Mucosa of descending colon (tissue), 3 donors: ENCODE data around the gene SH3BP5. TPM values are rescaled to one million over a fixed set of nuclear protein-coding genes. Genes with fewer than 3 reads are reported as not detected.

ENCODE experiments used
- ATAC-seq: fragments of 200-7000 bp; cut with Tn5 transposase; one replicate; pipeline ENCODE4 v1.9.1; 2020; ENCODE audit warnings: mild to moderate bottlenecking, moderate library complexity
- DNase-seq, 3 donors: peaks; one replicate each; pipeline ENCODE4 v3.0.0-alpha.2; 2020
- H3K36me3 ChIP-seq: fragments of 200-600 bp; one replicate; pipeline ENCODE4 v1.8.0; 2021; ENCODE audit warnings: low read depth, mild to moderate bottlenecking
- H3K4me1 ChIP-seq: fragments of 200-600 bp; one replicate; pipeline ENCODE4 v1.8.0; 2021; ENCODE audit warnings: low read depth, mild to moderate bottlenecking
- H3K4me3 ChIP-seq: fragments of 200-600 bp; one replicate; pipeline ENCODE4 v1.8.0; 2021; ENCODE audit warnings: mild to moderate bottlenecking
- H3K9me3 ChIP-seq: fragments of 200-600 bp; one replicate; pipeline ENCODE4 v1.8.0; 2021; ENCODE audit warnings: mild to moderate bottlenecking
- CTCF ChIP-seq: fragments of 200-600 bp; IDR thresholded peaks from one replicate; pipeline ENCODE4 v1.8.0; 2022; ENCODE audit warnings: antibody characterized with exemption, mild to moderate bottlenecking
- intact Hi-C, 2 donors: fragments of 100-400 bp; cut with DNase I in 1 of 2; cut with micrococcal nuclease in 1 of 2; formaldehyde crosslinking; loops; one replicate each; pipeline versions ENCODE4 v1.11.0 to v1.11.1; 2022; cut with DNase I, micrococcal nuclease
- total RNA-seq, 3 donors: library from RNA; stranded (reverse); fragmentation: NEBNext Ultra II Directional in 2 of 3; extraction: Animal tissue kit (Norgen Biotek cat#: 25700) in 2 of 3; gene quantifications; one replicate each; pipeline versions ENCODE4 v1.2.1 to v1.2.4, GENCODE V29; 2021 to 2023
- donor health status: DM: no; HTN: no; CAD: no; lungs with moderate emphysema.
- donor health status: DM: no; HTN: no; CAD: no.
- donor health status: DM: no; HTN: yes; CAD: no.

The SH3BP5 gene
- total RNA-seq, 3 donors from 2014 or later: 5.9 to 20.8 (median 10.9) TPM

DNA sequence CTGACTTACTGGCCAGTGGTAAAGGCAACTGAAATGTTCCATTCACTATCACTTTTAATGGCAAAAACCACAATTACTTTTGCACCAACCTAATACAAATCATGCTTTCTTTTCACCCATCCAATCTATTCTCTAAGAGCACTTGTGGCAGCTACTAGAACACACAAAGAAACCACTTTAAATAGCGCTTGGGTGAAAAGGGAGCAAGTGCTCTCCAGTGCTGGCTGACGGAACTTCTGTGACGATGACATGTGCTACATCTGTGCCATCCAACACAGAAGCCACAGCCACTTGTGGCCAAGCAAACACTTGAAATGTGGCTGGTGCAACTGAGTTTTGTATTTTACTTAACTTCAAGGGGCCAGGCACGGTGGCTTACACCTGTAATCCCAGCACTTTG lies 18.9 kb downstream of the SH3BP5 start:
- ATAC-seq (no peak), DNase-seq (no peak)
- no peak for TF ChIP-seq CTCF

DNA sequence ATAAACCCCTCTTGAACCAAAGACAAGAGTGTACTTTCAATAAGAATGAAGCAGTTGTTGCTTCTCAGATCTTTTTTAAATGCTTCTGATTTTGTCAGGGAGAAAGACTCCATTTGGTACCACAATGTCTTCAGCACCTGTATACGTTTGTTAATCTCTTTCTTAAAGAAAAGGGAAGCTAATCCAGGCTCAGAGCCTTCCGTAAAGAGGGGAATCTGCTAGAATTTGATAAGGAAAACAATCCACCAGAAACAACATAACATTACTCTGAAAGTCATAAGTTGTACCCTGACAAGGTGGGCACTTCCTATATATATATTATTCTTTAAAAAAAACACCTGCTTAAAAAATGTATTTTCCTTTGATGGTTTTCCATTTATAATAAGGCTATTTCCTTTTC lies 19.8 kb downstream of the SH3BP5 start:
- Histone ChIP-seq H3K36me3 (no peaks in the 10 kb centered on the region), H3K9me3 (no peaks in the 10 kb centered on the region), H3K4me1 (no peaks in the 10 kb centered on the region), H3K4me3 (no peak overlapping the region)
- no peak for DNase-seq
- no peak for ATAC-seq
- intact Hi-C loops: no loop called here
- no peak for TF ChIP-seq CTCF

More for the DNA sequence above, 18.9 kb downstream of the SH3BP5 start:
- Histone ChIP-seq H3K9me3 (no peaks in the 10 kb centered on the region), H3K36me3 (no peaks in the 10 kb centered on the region), H3K4me1 (no peaks in the 10 kb centered on the region), H3K4me3 (no peak overlapping the region)
- intact Hi-C loops: no loop called here

GRCh38 chr3:15310491-15311370 lies 21.7 kb downstream of the SH3BP5 start:
- DNase-seq (peak in 1 of 3 donors; percentile 42), ATAC-seq (peak; percentile 71)
- intact Hi-C loops: no loop called here
- H3K9me3 ChIP-seq: no peaks in the 10 kb centered on the region
- no peaks in the 10 kb centered on the region for H3K4me1 ChIP-seq
- no peak overlapping the region for H3K4me3 ChIP-seq
- no peak for TF ChIP-seq CTCF
- H3K36me3 ChIP-seq: no peaks in the 10 kb centered on the region

GRCh38 chr3:15309662-15310335 lies 22.6 kb downstream of the SH3BP5 start:
- Histone ChIP-seq H3K36me3 (no peaks in the 10 kb centered on the region), H3K4me3 (no peak overlapping the region), H3K9me3 (no peaks in the 10 kb centered on the region), H3K4me1 (no peaks in the 10 kb centered on the region)
- ATAC-seq (no peak), DNase-seq (no peak)
- TF ChIP-seq CTCF: no peak
- intact Hi-C loops: no loop called here

- no peaks in the 10 kb centered on the region for H3K4me1 ChIP-seq
- intact Hi-C loops: no loop called here
- H3K4me3 ChIP-seq: no peak overlapping the region
- DNase-seq (no peak), ATAC-seq (no peak)
- H3K36me3 ChIP-seq: no peaks in the 10 kb centered on the region
- H3K9me3 ChIP-seq: no peaks in the 10 kb centered on the region
- no peak for TF ChIP-seq CTCF
Observed at GRCh38 chr3:15307580-15307979, 24.8 kb downstream of the SH3BP5 start.
